ENCODE data around the gene MICU1. TPM values are rescaled to one million over a fixed set of nuclear protein-coding genes. Genes with fewer than 3 reads are reported as not detected.
"Not testable (repeated sequence)": the region's sequence is repeated elsewhere in the genome, so short reads cannot be mapped to it uniquely, and the experiment has no call there.

Gene MICU1
- 49.4 and 53.7 TPM in 2 replicates for total RNA-seq (2014; rRNA removed; shearing (Covaris generic))

- peak; percentile 96 for DNase-seq (ENCODE audit: low read depth)
Measured at GRCh38 chr10:72625608-72626443, at the start of gene MICU1. MICU1 (minus strand) TSS chr10:72626079; CDS start chr10:72566793, 59,286 bp downstream.

GRCh38 chr10:72674174-72674573 is 48.3 kb upstream of the MICU1 start:
- not testable (repeated sequence) for DNase-seq (ENCODE audit: low read depth)

GRCh38 chr10:72673280-72673679 is 47.4 kb upstream of the MICU1 start:
- no peak for DNase-seq (ENCODE audit: low read depth)

- no peak for DNase-seq (ENCODE audit: low read depth)
Measured at GRCh38 chr10:72667207-72667864, 41.5 kb upstream of the MICU1 start.

GRCh38 chr10:72665925-72666324 is 40.0 kb upstream of the MICU1 start:
- peak; percentile 80 for DNase-seq (ENCODE audit: low read depth)

- DNase-seq (ENCODE audit: low read depth), result no peak
Measured at GRCh38 chr10:72663971-72664370, 38.1 kb upstream of the MICU1 start.

GRCh38 chr10:72661431-72661830 is 35.6 kb upstream of the MICU1 start:
- DNase-seq (ENCODE audit: low read depth), result no peak

- DNase-seq (ENCODE audit: low read depth), result no peak
Measured at GRCh38 chr10:72660220-72660619, 34.3 kb upstream of the MICU1 start.

- peak; percentile 53 for DNase-seq (ENCODE audit: low read depth)
Measured at GRCh38 chr10:72659694-72660093, 33.8 kb upstream of the MICU1 start.

- no peak for DNase-seq (ENCODE audit: low read depth)
Measured at GRCh38 chr10:72658696-72659400, 33.0 kb upstream of the MICU1 start.

GRCh38 chr10:72654720-72655119 is 28.8 kb upstream of the MICU1 start:
- no peak for DNase-seq (ENCODE audit: low read depth)

- no peak for DNase-seq (ENCODE audit: low read depth)
Measured at GRCh38 chr10:72653383-72654096, 27.7 kb upstream of the MICU1 start.

- DNase-seq (ENCODE audit: low read depth), result no peak
Measured at GRCh38 chr10:72649291-72649690, 23.4 kb upstream of the MICU1 start.

GRCh38 chr10:72648301-72648700 is 22.4 kb upstream of the MICU1 start:
- DNase-seq (ENCODE audit: low read depth), result no peak

- DNase-seq (ENCODE audit: low read depth), result not testable (repeated sequence)
Measured at GRCh38 chr10:72646971-72647370, 21.1 kb upstream of the MICU1 start.

GRCh38 chr10:72645263-72645858 is 19.5 kb upstream of the MICU1 start:
- no peak for DNase-seq (ENCODE audit: low read depth)

- DNase-seq (ENCODE audit: low read depth), result no peak
Measured at GRCh38 chr10:72642318-72642717, 16.4 kb upstream of the MICU1 start.

- DNase-seq (ENCODE audit: low read depth), result no peak
Measured at GRCh38 chr10:72639441-72639873, 13.6 kb upstream of the MICU1 start.

GRCh38 chr10:72638586-72639440 is 12.9 kb upstream of the MICU1 start:
- DNase-seq (ENCODE audit: low read depth), result peak; percentile 36

- DNase-seq (ENCODE audit: low read depth), result peak; percentile 82
Measured at GRCh38 chr10:72637398-72637857, 11.5 kb upstream of the MICU1 start.
